ENCODE measurements around the gene GFPT1. TPM values are rescaled to one million over a fixed set of nuclear protein-coding genes. Genes with fewer than 3 reads are reported as not detected.
A peak's percentile ranks its signal among the peaks of the same experiment; 100 is the strongest.

Gene GFPT1
- polyA plus RNA-seq (2011; rRNA removed) (14.8 and 32.5 TPM in 2 replicates), polyA minus RNA-seq (2011; rRNA and poly(A)+ RNA removed) (25.4 and 26.7 TPM in 2 replicates)

- POLR2A ChIA-PET = no interaction called here
- H3K4me3 ChIP-seq (ENCODE audit: low read depth, low read length) = peak within 1 kb of the TSS; percentile 98
- CTCF ChIA-PET = interaction anchor here (0.8 kb wide), 1 partner anchor 9 kb away, joined by 3 read pairs; no protein-coding TSS in a partner anchor
Measured at GRCh38 chr2:69386789-69387734, at the start of gene GFPT1. Gene GFPT1 (minus strand): TSS chr2:69387227. CDS start chr2:69387071, 156 bp downstream.

GRCh38 chr2:69436596-69436937 lies 49.5 kb upstream of the GFPT1 start:
- ChIA-PET POLR2A (no interaction called here), CTCF (interaction anchor here (1.0 to 1.6 kb wide), 12 partner anchors 17 to 424 kb away, joined by 3 to 6 read pairs (median 3); partner anchors contain the start of genes AAK1 and ANTXR1)
- Histone ChIP-seq H3K4me3 (ENCODE audit: low read depth, low read length) (peak overlapping the region; percentile 80), H3K36me3 (ENCODE audit: control insufficient read depth, insufficient read depth, low read length) (no peaks in the 10 kb centered on the region), H3K27me3 (ENCODE audit: control insufficient read depth, insufficient read depth, low read length) (no peaks in the 10 kb centered on the region)
- no peak for DNase-seq (ENCODE audit: low read depth)
- no peak for TF ChIP-seq CTCF (IDR thresholded peaks at IDR 0.05; ENCODE audit: insufficient read depth, low read depth, low read length)

More at GRCh38 chr2:69386789-69387734, at the start of gene GFPT1:
- peak; percentile 62 for DNase-seq (ENCODE audit: low read depth)
- Histone ChIP-seq H3K36me3 (ENCODE audit: control insufficient read depth, insufficient read depth, low read length) (no peaks in the 10 kb centered on the region), H3K27me3 (ENCODE audit: control insufficient read depth, insufficient read depth, low read length) (no peaks in the 10 kb centered on the region)
- no peak for TF ChIP-seq CTCF (IDR thresholded peaks at IDR 0.05; ENCODE audit: insufficient read depth, low read depth, low read length)

GRCh38 chr2:69434753-69435152 lies 47.7 kb upstream of the GFPT1 start:
- no peaks in the 10 kb centered on the region for H3K27me3 ChIP-seq (ENCODE audit: control insufficient read depth, insufficient read depth, low read length)
- POLR2A ChIA-PET = no interaction called here
- no peak for TF ChIP-seq CTCF (IDR thresholded peaks at IDR 0.05; ENCODE audit: insufficient read depth, low read depth, low read length)
- no peak overlapping the region for H3K4me3 ChIP-seq (ENCODE audit: low read depth, low read length)
- H3K36me3 ChIP-seq (ENCODE audit: control insufficient read depth, insufficient read depth, low read length) = peaks cover 2% of the 10 kb centered on the region; the same call in 1 of the 2 replicates
- DNase-seq (ENCODE audit: low read depth) = no peak
- CTCF ChIA-PET = no interaction called here

- ChIA-PET CTCF (interaction anchor here (0.6 to 0.7 kb wide), 2 partner anchors 16 to 44 kb away, joined by 3 read pairs; no protein-coding TSS in a partner anchor), POLR2A (no interaction called here)
- no peak for DNase-seq (ENCODE audit: low read depth)
- H3K27me3 ChIP-seq (ENCODE audit: control insufficient read depth, insufficient read depth, low read length) = no peaks in the 10 kb centered on the region
- H3K36me3 ChIP-seq (ENCODE audit: control insufficient read depth, insufficient read depth, low read length) = peaks cover 5% of the 10 kb centered on the region; the same call in 1 of the 2 replicates
- no peak for TF ChIP-seq CTCF (IDR thresholded peaks at IDR 0.05; ENCODE audit: insufficient read depth, low read depth, low read length)
- no peak overlapping the region for H3K4me3 ChIP-seq (ENCODE audit: low read depth, low read length)
Measured at GRCh38 chr2:69429491-69430183, 42.6 kb upstream of the GFPT1 start.

GRCh38 chr2:69428981-69429380 lies 42.0 kb upstream of the GFPT1 start:
- no peaks in the 10 kb centered on the region for H3K27me3 ChIP-seq (ENCODE audit: control insufficient read depth, insufficient read depth, low read length)
- H3K4me3 ChIP-seq (ENCODE audit: low read depth, low read length) = no peak overlapping the region
- peaks cover 5% of the 10 kb centered on the region; the same call in 1 of the 2 replicates for H3K36me3 ChIP-seq (ENCODE audit: control insufficient read depth, insufficient read depth, low read length)
- ChIA-PET CTCF (interaction anchor here (0.7 to 1.5 kb wide), 2 partner anchors 9 to 43 kb away, joined by 3 read pairs; no protein-coding TSS in a partner anchor), POLR2A (no interaction called here)
- TF ChIP-seq CTCF (IDR thresholded peaks at IDR 0.05; ENCODE audit: insufficient read depth, low read depth, low read length) = no peak
- no peak for DNase-seq (ENCODE audit: low read depth)
